ENCODE measurements around the gene KCNQ5. TPM values are rescaled to one million over a fixed set of nuclear protein-coding genes. Genes with fewer than 3 reads are reported as not detected.

The KCNQ5 gene
- total and polyA plus RNA-seq, 11 donors: 0.06 to 0.18 TPM; not detected in 9

DNA sequence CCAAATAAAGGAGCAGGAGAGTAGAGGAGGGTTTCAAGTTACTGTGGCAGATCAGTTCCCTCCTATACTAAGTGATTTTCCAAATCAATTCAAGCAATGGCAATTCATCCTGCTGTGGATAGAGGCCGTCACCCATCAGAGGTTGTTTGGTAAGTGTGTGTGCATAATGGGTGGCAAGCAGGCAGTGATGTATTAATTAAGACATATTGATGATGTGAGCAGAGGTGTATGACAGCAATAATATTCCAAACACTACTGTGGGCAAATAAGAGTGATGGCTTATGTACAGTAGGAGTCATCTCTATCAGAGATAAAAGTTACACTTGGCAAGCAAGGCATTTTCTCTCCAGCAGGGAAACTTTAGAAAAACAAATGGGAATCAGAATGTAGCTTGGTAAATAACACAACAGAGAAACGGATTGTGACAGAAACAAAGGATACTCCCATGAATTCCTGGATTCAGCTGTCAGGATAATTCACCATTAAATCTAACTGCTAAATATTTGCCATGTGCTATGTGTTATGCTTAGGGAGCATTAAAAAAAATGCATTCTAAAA, 407.1 kb downstream of the KCNQ5 start:
- no peak for TF ChIP-seq POLR2A (IDR thresholded peaks at IDR 0.05)
- TF ChIP-seq, protein P1, sequence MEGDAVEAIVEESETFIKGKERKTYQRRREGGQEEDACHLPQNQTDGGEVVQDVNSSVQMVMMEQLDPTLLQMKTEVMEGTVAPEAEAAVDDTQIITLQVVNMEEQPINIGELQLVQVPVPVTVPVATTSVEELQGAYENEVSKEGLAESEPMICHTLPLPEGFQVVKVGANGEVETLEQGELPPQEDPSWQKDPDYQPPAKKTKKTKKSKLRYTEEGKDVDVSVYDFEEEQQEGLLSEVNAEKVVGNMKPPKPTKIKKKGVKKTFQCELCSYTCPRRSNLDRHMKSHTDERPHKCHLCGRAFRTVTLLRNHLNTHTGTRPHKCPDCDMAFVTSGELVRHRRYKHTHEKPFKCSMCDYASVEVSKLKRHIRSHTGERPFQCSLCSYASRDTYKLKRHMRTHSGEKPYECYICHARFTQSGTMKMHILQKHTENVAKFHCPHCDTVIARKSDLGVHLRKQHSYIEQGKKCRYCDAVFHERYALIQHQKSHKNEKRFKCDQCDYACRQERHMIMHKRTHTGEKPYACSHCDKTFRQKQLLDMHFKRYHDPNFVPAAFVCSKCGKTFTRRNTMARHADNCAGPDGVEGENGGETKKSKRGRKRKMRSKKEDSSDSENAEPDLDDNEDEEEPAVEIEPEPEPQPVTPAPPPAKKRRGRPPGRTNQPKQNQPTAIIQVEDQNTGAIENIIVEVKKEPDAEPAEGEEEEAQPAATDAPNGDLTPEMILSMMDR (IDR thresholded peaks at IDR 0.05): no peak
- DNase-seq (no peak), ATAC-seq (no peak)
- Histone ChIP-seq H3K27me3 (no peaks in the 10 kb centered on the region), H3K4me3 (no peak overlapping the region), H3K4me1 (no peaks in the 10 kb centered on the region), H3K27ac (no peak overlapping the region), H3K36me3 (no peaks in the 10 kb centered on the region), H3K9me3 (no peaks in the 10 kb centered on the region)
- intact Hi-C loops (cut with DNase I): no loop called here
- WGBS, 4 donors: 66 to 81% (median 75%) methylated on average over 2 of the region's 2 CpGs

GRCh38 chr6:73030257-73030656, 408.4 kb downstream of the KCNQ5 start:
- no peak for ATAC-seq
- Histone ChIP-seq H3K27me3 (no peaks in the 10 kb centered on the region), H3K9me3 (no peaks in the 10 kb centered on the region), H3K36me3 (no peaks in the 10 kb centered on the region), H3K27ac (no peak overlapping the region), H3K4me1 (no peaks in the 10 kb centered on the region), H3K4me3 (no peak overlapping the region)
- no peak for TF ChIP-seq POLR2A (IDR thresholded peaks at IDR 0.05)
- TF ChIP-seq, protein P1 (IDR thresholded peaks at IDR 0.05): no peak
- intact Hi-C loops (cut with DNase I): no loop called here
- no peak for DNase-seq

DNA sequence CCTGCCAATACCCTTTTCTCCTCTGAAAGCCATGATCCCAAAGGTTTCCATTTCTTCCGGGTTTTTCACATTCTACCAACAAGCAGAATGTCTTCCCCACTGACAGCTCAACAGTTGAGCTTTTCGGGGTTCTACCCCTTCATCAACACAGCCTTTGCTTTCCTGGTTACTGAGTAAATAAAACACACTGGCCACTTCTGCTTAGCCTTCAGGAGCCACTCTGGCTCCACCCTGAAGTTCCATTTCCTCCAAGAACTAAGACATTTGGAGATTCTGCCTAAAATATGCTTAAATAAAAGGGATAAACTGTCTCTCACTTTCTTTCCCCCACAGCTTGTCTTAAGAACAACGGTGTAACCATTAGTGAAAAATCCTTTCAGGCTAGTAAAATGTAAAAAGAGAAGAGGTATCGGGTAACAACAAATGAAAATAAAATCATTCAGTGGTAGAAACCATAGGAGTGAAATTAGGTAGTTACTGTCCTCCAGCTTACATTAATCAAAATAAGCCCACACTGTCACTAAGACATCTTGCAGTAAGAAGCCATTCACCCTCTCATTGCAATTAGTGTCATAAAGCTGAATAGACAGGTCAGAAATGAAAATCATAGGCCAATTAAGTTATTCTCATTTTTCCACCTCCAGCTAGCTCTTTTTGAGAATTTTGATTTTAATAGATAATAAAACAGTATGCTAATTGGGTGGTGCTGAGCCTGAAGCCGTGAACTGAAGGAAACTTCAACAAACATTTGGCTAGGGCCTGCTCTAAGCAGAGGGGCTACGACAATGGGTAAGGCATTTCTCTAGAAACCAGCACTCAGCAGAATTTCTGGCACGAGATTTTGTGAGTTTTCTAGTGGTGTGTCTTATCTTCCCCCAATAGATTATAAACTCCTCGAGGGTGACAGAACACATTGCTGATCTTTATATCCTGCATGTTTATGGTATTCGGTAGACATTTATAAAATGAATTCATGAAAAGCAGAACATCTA, 409.2 kb downstream of the KCNQ5 start:
- no peak for TF ChIP-seq POLR2A (IDR thresholded peaks at IDR 0.05)
- TF ChIP-seq, protein P1 (IDR thresholded peaks at IDR 0.05): no peak
- Histone ChIP-seq H3K4me3 (no peak overlapping the region), H3K27ac (no peak overlapping the region), H3K27me3 (no peaks in the 10 kb centered on the region), H3K36me3 (no peaks in the 10 kb centered on the region), H3K4me1 (no peaks in the 10 kb centered on the region), H3K9me3 (no peaks in the 10 kb centered on the region)
- intact Hi-C loops (cut with DNase I): no loop called here
- DNase-seq (no peak), ATAC-seq (no peak)
- 63 to 79% (median 73%) methylated on average over 9 of the region's 9 CpGs for WGBS, 4 donors

GRCh38 chr6:73032586-73032985, 410.7 kb downstream of the KCNQ5 start:
- DNase-seq: no peak
- TF ChIP-seq, protein P1 (IDR thresholded peaks at IDR 0.05): no peak
- no peak for TF ChIP-seq POLR2A (IDR thresholded peaks at IDR 0.05)

More at GRCh38 chr6:73032586-73032985, 410.7 kb downstream of the KCNQ5 start:
- 92 to 95% (median 93%) methylated on average over 2 of the region's 2 CpGs for WGBS, 4 donors
- Histone ChIP-seq H3K27ac (no peak overlapping the region), H3K27me3 (no peaks in the 10 kb centered on the region), H3K4me1 (no peaks in the 10 kb centered on the region), H3K9me3 (no peaks in the 10 kb centered on the region), H3K36me3 (no peaks in the 10 kb centered on the region), H3K4me3 (no peak overlapping the region)
- no peak for ATAC-seq
- intact Hi-C loops (cut with DNase I): no loop called here
